Stomach (tissue), 9 donors: ENCODE data around the gene DOLK. TPM values are rescaled to one million over a fixed set of nuclear protein-coding genes. Genes with fewer than 3 reads are reported as not detected.

ENCODE experiments used
- DNase-seq, 2 donors: peaks; one replicate each; pipeline versions ENCODE4 v3.0.0 to v3.0.0-alpha.2; 2013 to 2019
- H3K27ac ChIP-seq, 5 donors: fragments of 200-600 bp in 4 of 5; sonication (generic) in 4 of 5; one replicate each; pipeline ENCODE4 v1.5.1; 2013 to 2019; ENCODE audit warnings: mild to moderate bottlenecking in 1 of 5, moderate library complexity in 1 of 5
- H3K27me3 ChIP-seq, 3 donors: fragments of 200-600 bp; sonication (generic); one replicate each; pipeline ENCODE4 v1.5.1; 2017 to 2019; ENCODE audit warnings: mixed run types in 1 of 3
- H3K36me3 ChIP-seq, 4 donors: fragments of 200-600 bp; sonication (generic); 1 replicate in 3 of 4; 2 replicates in 1 of 4; pipeline ENCODE4 v1.5.1; 2016 to 2019
- H3K4me1 ChIP-seq, 4 donors: fragments of 200-600 bp; sonication (generic); one replicate each; pipeline ENCODE4 v1.5.1; 2016 to 2019
- H3K4me3 ChIP-seq, 4 donors: fragments of 200-600 bp; sonication (generic) in 3 of 4; one replicate each; pipeline ENCODE4 v1.5.1; 2016 to 2019; ENCODE audit warnings: mild to moderate bottlenecking in 1 of 4
- H3K9me3 ChIP-seq, 4 donors: fragments of 200-600 bp; sonication (generic); one replicate each; pipeline ENCODE4 v1.5.1; 2016 to 2019
- CTCF ChIP-seq, 7 experiments: fragments of 450-650 bp in 4 of 7; fragments of 200-600 bp in 3 of 7; sonication (generic) in 3 of 7; IDR thresholded peaks; one replicate each; pipeline ENCODE4 v1.5.1; 2016 to 2019; ENCODE audit warnings: antibody characterized with exemption in 7 of 7, control low read depth in 2 of 7, mild to moderate bottlenecking in 1 of 7
- EP300 ChIP-seq: sonication (generic); formaldehyde crosslinking; IDR thresholded peaks from one replicate; pipeline ENCODE4 v1.6.1; 2017; ENCODE audit warnings: antibody characterized with exemption
- POLR2A ChIP-seq, 4 donors: fragments of 450-650 bp; IDR thresholded peaks; one replicate each; pipeline ENCODE4 v1.6.1; 2016; ENCODE audit warnings: antibody characterized with exemption in 4 of 4, control low read depth in 2 of 4, mild to moderate bottlenecking in 1 of 4, moderate library complexity in 1 of 4
- POLR2AphosphoS5 ChIP-seq, 3 donors: sonication (generic); formaldehyde crosslinking; IDR thresholded peaks; one replicate each; pipeline ENCODE4 v1.6.1; 2016; ENCODE audit warnings: antibody characterized with exemption in 3 of 3
- WGBS, 5 donors: extraction: QIAGEN DNeasy Blood & Tissue Kit in 3 of 5; methylation state at CpG; one replicate each; pipeline versions ENCODE4 v1.1.5 to v1.1.7; 2013 to 2018; 5-methylcytosine and 5-hydroxymethylcytosine counted together
- intact Hi-C: fragments of 100-400 bp; cut with DNase I; formaldehyde crosslinking; loops from one replicate; pipeline ENCODE4 v1.15.1; 2023; ENCODE audit warnings: low total_unique reads
- polyA plus RNA-seq, 3 donors: library from polyadenylated mRNA; stranded (reverse); fragments of 200-250 nt; gene quantifications; one replicate each; pipeline ENCODE4 v1.2.3, GENCODE V29; 2013
- total RNA-seq, 5 donors: library from RNA; depleted of rRNA; stranded (reverse); fragments of >200 nt; gene quantifications; one replicate each; pipeline versions ENCODE4 v1.1.0 to v1.2.3, GENCODE V29; 2014 to 2016
- donor health status: healthy with polysubstance abuse.
- donor health status: Bipolar disorder and iron deficiency.
- donor health status: healthy.

Gene DOLK
- total and polyA plus RNA-seq, 8 donors: 0.58 to 17.1 (median 7.2) TPM

DNA sequence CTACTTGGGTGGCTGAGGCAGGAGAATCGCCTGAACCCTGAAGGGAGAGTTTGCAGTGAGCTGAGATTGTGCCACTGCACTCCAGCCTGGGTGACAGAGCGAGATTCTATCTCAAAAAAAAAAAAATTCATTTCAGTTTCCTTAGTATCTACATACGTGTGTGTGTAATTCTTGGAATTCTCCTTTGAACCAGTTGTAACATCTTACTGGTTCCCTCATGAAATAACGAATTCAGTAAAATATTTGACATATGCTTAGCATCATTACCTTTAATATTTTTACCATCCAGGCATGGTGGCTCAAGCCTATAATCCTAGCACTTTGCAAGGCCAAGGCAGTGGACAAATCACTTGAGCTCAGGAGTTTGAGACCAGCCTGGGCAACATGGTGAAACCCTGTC lies 17.8 kb downstream of the DOLK start:
- 85 to 95% (median 87%) methylated on average over 4 of the region's 4 CpGs for WGBS, 5 donors
- Histone ChIP-seq H3K4me3 (no peak overlapping the region), H3K27ac (no peak overlapping the region), H3K9me3 (no peaks in the 10 kb centered on the region), H3K27me3 (no peaks in the 10 kb centered on the region), H3K4me1 (peaks cover 0 to 15% (median 11%) of the 10 kb centered on the region in 4 donors), H3K36me3 (peaks cover 0 to 25% (median 11%) of the 10 kb centered on the region in 4 donors)
- no peak for DNase-seq
- intact Hi-C loops: loop anchor here (5.0 kb wide), 1 partner anchor 42 kb away; no protein-coding TSS in a partner anchor
- TF ChIP-seq EP300: no peak
- no peak for TF ChIP-seq POLR2AphosphoS5 (IDR thresholded peaks at IDR 0.05)
- TF ChIP-seq CTCF (IDR thresholded peaks at IDR 0.05): no peak
- TF ChIP-seq POLR2A (IDR thresholded peaks at IDR 0.05): no peak

- 73 to 91% (median 85%) methylated on average over 2 of the region's 2 CpGs for WGBS, 5 donors
- DNase-seq: no peak
- H3K4me1 ChIP-seq: peaks cover 0 to 18% (median 13%) of the 10 kb centered on the region in 4 donors
- TF ChIP-seq POLR2AphosphoS5 (IDR thresholded peaks at IDR 0.05) (no peak), EP300 (no peak), POLR2A (IDR thresholded peaks at IDR 0.05) (no peak), CTCF (IDR thresholded peaks at IDR 0.05) (no peak)
- no peaks in the 10 kb centered on the region for H3K27me3 ChIP-seq
- H3K36me3 ChIP-seq: peaks cover 0 to 16% (median 3%) of the 10 kb centered on the region in 4 donors
- intact Hi-C loops: loop anchor here (5.0 kb wide), 1 partner anchor 41 kb away; no protein-coding TSS in a partner anchor
- no peaks in the 10 kb centered on the region for H3K9me3 ChIP-seq
- no peak overlapping the region for H3K4me3 ChIP-seq
- H3K27ac ChIP-seq: no peak overlapping the region
Measured at GRCh38 chr9:128928624-128929023, 18.8 kb downstream of the DOLK start.

- H3K27ac ChIP-seq: peak overlapping the region in 2 of 5 donors; percentile 26 to 39
- DNase-seq: peak; percentile 67 to 80
- 20 to 28% (median 25%) methylated on average over 10 of the region's 10 CpGs for WGBS, 5 donors
- TF ChIP-seq CTCF (IDR thresholded peaks at IDR 0.05) (peak in 5 of 7 experiments; percentile 83 to 95 (median 86)), EP300 (no peak), POLR2A (IDR thresholded peaks at IDR 0.05) (no peak), POLR2AphosphoS5 (IDR thresholded peaks at IDR 0.05) (peak in 2 of 3 donors; percentile 34 to 55)
- no peak overlapping the region for H3K4me3 ChIP-seq
- H3K36me3 ChIP-seq: peaks cover 0 to 14% (median 0%) of the 10 kb centered on the region in 4 donors
- H3K4me1 ChIP-seq: peaks cover 0 to 25% (median 19%) of the 10 kb centered on the region in 4 donors
- H3K9me3 ChIP-seq: no peaks in the 10 kb centered on the region
- no peaks in the 10 kb centered on the region for H3K27me3 ChIP-seq
- intact Hi-C loops: loop anchor here (5.0 kb wide), 1 partner anchor 41 kb away; no protein-coding TSS in a partner anchor
Measured at GRCh38 chr9:128927731-128928411, 19.5 kb downstream of the DOLK start.

- 82 to 87% (median 83%) methylated on average over 6 of the region's 6 CpGs for WGBS, 5 donors
- H3K27ac ChIP-seq: peak overlapping the region in 1 of 5 donors; percentile 90
- intact Hi-C loops: no loop called here
Measured at GRCh38 chr9:128923493-128923883, 23.9 kb downstream of the DOLK start.

More at GRCh38 chr9:128923493-128923883, 23.9 kb downstream of the DOLK start:
- Histone ChIP-seq H3K27me3 (no peaks in the 10 kb centered on the region), H3K4me1 (peaks cover 32 to 66% (median 54%) of the 10 kb centered on the region in 4 donors), H3K4me3 (no peak overlapping the region), H3K9me3 (no peaks in the 10 kb centered on the region), H3K36me3 (peaks cover 0 to 11% (median 3%) of the 10 kb centered on the region in 4 donors)
- no peak for DNase-seq
- TF ChIP-seq POLR2A (IDR thresholded peaks at IDR 0.05): no peak
- no peak for TF ChIP-seq EP300
- no peak for TF ChIP-seq POLR2AphosphoS5 (IDR thresholded peaks at IDR 0.05)
- no peak for TF ChIP-seq CTCF (IDR thresholded peaks at IDR 0.05)
